Measurements from ENCODE around the gene RNU1-4. TPM values are rescaled to one million over a fixed set of nuclear protein-coding genes. Genes with fewer than 3 reads are reported as not detected.

The RNU1-4 gene
- total and polyA plus RNA-seq, 8 donors = under 0.01 to 9,966 (median under 0.01) TPM; not detected in 3

DNA sequence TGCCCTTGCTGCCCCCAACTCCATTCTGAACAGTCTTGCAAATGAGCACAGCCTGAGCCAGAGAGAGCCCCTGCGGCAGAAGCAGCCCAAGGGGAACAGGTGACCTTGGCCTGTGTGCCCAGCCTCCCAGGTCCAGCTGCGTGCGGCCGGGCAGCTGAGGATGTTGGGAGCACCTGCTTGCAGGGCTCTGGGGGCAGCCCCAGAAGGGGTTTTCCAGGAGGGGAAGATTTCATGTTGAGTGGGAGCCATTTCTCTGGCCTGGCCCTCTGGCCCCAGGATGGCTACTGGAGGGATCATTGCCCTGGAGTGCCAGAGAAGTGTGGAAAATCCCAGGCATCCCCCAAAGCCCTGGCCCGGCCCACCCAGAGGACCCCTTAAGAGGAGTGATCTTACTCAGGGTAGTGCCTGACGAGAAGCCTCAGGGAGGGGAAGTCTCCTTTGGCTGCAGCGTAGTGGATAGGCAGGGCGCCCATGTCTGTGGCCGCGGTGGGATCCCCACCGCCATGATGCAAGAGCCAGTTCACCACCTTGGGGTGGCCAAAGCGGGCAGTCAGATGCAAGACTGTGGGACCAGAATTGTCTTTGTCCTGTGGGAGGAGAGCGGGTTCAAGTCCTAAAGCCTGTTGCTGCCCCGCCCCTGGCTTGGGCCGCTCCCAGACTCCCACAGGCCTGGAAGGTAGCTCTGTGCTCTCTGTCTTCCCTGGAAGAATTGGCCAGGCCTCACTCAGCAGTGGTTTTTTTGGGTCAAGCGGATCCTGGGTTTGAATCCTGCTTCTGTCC, 20.6 kb upstream of the RNU1-4 start:
- peaks cover 0 to 4% (median 0%) of the 10 kb centered on the region in 4 donors for H3K4me1 ChIP-seq
- H3K4me3 ChIP-seq = no peak overlapping the region
- no peaks in the 10 kb centered on the region for H3K9me3 ChIP-seq
- peaks cover 0 to 47% (median 4%) of the 10 kb centered on the region in 3 donors for H3K27me3 ChIP-seq
- H3K27ac ChIP-seq = no peak overlapping the region
- DNase-seq = peak in 1 of 2 donors; percentile 25
- intact Hi-C loops (cut with DNase I; ENCODE audit: low total_unique reads) = no loop called here
- TF ChIP-seq POLR2AphosphoS5 (IDR thresholded peaks at IDR 0.05) (no peak), POLR2A (IDR thresholded peaks at IDR 0.05) (no peak)
- 88 to 92% (median 89%) methylated on average over 16 of the region's 16 CpGs for WGBS, 5 donors
- H3K36me3 ChIP-seq = no peaks in the 10 kb centered on the region

DNA sequence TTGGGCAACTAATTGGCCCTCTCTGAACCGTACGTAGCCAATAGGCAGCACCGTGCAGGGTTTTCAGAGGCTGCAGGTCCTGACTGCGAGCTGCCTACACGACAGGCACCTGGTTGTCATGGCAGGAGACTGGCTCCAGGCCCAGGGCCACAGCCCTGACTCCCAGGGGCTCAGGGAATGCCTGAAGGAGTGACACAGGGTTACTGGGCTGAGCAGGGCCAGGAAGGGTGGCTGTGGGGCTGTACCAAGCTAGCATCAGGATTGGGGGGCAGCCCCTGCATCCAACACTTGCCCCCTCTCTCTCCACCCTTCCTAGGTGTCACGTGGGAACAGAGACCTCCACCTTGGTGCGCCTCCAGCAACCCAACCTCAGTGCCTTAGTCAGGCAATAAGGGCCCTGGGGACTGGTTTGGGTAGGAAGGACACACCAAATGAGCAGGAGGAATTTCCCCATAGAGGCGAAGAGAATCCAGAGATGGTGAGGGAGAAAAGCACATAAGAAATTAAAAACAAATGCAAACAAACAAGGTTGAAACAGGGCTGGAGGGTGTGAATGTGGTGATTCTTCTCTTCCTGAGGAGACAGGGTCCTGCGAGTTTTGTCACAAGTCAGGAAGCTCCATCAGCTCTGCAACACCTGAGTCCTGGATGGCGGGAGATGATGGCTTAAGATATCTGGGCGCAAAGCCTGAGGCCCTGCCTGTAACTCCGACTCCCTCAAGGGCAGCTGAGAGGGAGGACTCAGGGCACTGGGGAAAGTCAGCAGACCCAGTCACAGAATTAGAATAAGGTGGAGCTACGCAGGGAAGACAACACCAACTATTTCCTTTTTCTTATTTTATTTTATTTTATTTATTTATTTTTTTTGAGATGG, 19.7 kb upstream of the RNU1-4 start:
- Histone ChIP-seq H3K27me3 (peaks cover 0 to 53% (median 9%) of the 10 kb centered on the region in 3 donors), H3K27ac (no peak overlapping the region), H3K36me3 (no peaks in the 10 kb centered on the region), H3K4me1 (peaks cover 0 to 12% (median 0%) of the 10 kb centered on the region in 4 donors), H3K9me3 (no peaks in the 10 kb centered on the region), H3K4me3 (no peak overlapping the region)
- intact Hi-C loops (cut with DNase I; ENCODE audit: low total_unique reads) = no loop called here
- 79 to 85% (median 83%) methylated on average over 13 of the region's 13 CpGs for WGBS, 5 donors
- TF ChIP-seq, protein P1, sequence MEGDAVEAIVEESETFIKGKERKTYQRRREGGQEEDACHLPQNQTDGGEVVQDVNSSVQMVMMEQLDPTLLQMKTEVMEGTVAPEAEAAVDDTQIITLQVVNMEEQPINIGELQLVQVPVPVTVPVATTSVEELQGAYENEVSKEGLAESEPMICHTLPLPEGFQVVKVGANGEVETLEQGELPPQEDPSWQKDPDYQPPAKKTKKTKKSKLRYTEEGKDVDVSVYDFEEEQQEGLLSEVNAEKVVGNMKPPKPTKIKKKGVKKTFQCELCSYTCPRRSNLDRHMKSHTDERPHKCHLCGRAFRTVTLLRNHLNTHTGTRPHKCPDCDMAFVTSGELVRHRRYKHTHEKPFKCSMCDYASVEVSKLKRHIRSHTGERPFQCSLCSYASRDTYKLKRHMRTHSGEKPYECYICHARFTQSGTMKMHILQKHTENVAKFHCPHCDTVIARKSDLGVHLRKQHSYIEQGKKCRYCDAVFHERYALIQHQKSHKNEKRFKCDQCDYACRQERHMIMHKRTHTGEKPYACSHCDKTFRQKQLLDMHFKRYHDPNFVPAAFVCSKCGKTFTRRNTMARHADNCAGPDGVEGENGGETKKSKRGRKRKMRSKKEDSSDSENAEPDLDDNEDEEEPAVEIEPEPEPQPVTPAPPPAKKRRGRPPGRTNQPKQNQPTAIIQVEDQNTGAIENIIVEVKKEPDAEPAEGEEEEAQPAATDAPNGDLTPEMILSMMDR (IDR thresholded peaks at IDR 0.05) = no peak
- TF ChIP-seq POLR2A (IDR thresholded peaks at IDR 0.05) = no peak
- no peak for TF ChIP-seq POLR2AphosphoS5 (IDR thresholded peaks at IDR 0.05)
- TF ChIP-seq EP300 (IDR thresholded peaks at IDR 0.05) = no peak
- peak in 1 of 2 donors; percentile 30 for DNase-seq

DNA sequence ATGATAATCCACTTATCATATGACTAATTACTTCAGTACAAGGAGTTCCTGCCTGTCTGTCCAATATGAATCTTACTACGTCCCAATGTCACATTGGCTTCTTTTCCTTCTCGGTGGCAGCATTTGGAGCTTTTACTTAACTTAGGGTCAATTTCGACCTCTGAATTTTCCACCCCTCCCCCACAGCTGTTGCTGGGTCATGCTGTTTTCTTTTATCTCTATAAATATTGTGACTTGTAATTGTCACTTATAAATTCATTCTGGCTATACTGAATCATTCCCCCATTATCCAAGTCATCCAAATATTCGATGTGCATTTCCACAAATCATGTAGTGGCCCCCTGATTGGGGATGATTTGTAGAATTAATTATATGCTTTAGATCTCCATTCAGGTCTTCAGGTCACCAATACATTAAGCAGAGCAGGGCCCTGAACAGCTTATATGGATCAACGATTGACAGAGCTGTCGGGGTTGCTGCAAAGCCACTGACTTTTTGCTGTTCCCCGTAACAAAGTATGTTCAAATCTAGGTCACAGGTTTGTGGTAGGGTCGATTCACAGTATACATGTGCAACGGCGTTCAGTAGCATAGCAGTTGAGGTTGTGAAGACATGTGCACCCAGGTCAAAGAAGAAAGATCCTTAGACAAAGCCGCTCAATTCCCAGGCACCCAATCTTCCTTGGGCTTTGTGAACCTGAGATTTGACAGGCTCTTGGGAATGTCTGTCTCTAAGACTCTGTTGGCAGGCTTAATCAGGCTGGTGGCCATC, 18.3 kb upstream of the RNU1-4 start:
- TF ChIP-seq POLR2AphosphoS5 (IDR thresholded peaks at IDR 0.05) (no peak), EP300 (IDR thresholded peaks at IDR 0.05) (no peak), POLR2A (IDR thresholded peaks at IDR 0.05) (no peak)
- TF ChIP-seq, protein P1 (IDR thresholded peaks at IDR 0.05) = no peak
- Histone ChIP-seq H3K36me3 (no peaks in the 10 kb centered on the region), H3K27ac (no peak overlapping the region), H3K4me1 (peaks cover 0 to 12% (median 0%) of the 10 kb centered on the region in 4 donors), H3K4me3 (no peak overlapping the region), H3K9me3 (no peaks in the 10 kb centered on the region), H3K27me3 (peaks cover 0 to 46% (median 9%) of the 10 kb centered on the region in 3 donors)
- intact Hi-C loops (cut with DNase I; ENCODE audit: low total_unique reads) = no loop called here
- 70 to 77% (median 74%) methylated on average over 11 of the region's 11 CpGs for WGBS, 5 donors
- no peak for DNase-seq

DNA sequence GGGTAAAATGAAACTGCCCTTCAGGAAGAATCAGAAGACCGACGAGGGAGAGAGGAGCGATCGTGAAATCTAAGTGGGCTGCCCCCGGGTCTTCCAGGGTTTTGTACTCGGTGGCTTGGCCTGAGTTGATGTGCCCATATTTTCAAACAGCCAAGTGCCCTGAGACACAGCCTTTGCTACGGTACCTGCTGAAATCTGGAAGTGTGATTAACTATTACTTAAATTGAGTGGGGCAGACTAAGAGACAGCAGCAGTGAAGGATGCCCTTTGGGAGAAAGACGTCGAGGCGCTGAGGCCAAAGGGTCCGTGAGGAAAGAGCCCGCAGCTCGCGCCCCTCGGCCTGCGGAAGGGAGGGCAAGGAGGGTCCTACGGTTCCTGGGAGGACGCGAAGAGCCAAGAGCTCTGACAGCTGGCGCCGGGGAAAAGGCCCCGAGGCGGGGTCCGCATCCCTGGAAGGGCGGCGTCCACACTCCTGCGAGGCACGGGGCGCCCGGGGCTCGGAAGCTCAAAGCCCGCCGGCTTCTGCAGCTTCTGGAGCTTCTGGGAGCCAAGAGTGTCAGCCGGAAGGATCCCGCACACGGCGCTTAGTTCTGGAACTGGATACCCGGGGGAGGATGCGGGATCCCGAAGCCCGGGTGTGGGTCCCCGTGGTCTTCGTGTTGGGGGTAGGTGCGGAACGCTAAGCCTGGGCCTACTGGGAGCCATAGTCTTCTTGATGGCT, 15.4 kb upstream of the RNU1-4 start:
- Histone ChIP-seq H3K27ac (peak overlapping the region in 2 of 5 donors; percentile 5 to 54), H3K4me3 (no peak overlapping the region), H3K27me3 (peaks cover 0 to 28% (median 12%) of the 10 kb centered on the region in 3 donors), H3K4me1 (peaks cover 0 to 12% (median 0%) of the 10 kb centered on the region in 4 donors), H3K36me3 (no peaks in the 10 kb centered on the region), H3K9me3 (no peaks in the 10 kb centered on the region)
- WGBS, 5 donors = 68 to 84% (median 80%) methylated on average over 45 of the region's 45 CpGs
- TF ChIP-seq POLR2AphosphoS5 (IDR thresholded peaks at IDR 0.05) = no peak
- TF ChIP-seq EP300 (IDR thresholded peaks at IDR 0.05) = no peak
- no peak for TF ChIP-seq POLR2A (IDR thresholded peaks at IDR 0.05)
- TF ChIP-seq, protein P1 (IDR thresholded peaks at IDR 0.05) = no peak
- intact Hi-C loops (cut with DNase I; ENCODE audit: low total_unique reads) = no loop called here
- DNase-seq = peak; percentile 40 to 43
